GM12873 (cell line): ENCODE data around the gene CCDC192.

ENCODE experiments used
- TF ChIP-seq, protein P1 (sequence below): IDR thresholded peaks from 2 replicates; pipeline ENCODE4 v1.5.1; 2012; ENCODE audit warnings: low read depth, mild to moderate bottlenecking, moderate library complexity, low read length, control low read depth; ENCODE audit not compliant: insufficient read depth; ENCODE audit errors: missing control alignments

The CCDC192 gene

GRCh38 chr5:127963931-127964330, 260.7 kb downstream of the CCDC192 start:
- TF ChIP-seq, protein P1, sequence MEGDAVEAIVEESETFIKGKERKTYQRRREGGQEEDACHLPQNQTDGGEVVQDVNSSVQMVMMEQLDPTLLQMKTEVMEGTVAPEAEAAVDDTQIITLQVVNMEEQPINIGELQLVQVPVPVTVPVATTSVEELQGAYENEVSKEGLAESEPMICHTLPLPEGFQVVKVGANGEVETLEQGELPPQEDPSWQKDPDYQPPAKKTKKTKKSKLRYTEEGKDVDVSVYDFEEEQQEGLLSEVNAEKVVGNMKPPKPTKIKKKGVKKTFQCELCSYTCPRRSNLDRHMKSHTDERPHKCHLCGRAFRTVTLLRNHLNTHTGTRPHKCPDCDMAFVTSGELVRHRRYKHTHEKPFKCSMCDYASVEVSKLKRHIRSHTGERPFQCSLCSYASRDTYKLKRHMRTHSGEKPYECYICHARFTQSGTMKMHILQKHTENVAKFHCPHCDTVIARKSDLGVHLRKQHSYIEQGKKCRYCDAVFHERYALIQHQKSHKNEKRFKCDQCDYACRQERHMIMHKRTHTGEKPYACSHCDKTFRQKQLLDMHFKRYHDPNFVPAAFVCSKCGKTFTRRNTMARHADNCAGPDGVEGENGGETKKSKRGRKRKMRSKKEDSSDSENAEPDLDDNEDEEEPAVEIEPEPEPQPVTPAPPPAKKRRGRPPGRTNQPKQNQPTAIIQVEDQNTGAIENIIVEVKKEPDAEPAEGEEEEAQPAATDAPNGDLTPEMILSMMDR, result no peak

DNA sequence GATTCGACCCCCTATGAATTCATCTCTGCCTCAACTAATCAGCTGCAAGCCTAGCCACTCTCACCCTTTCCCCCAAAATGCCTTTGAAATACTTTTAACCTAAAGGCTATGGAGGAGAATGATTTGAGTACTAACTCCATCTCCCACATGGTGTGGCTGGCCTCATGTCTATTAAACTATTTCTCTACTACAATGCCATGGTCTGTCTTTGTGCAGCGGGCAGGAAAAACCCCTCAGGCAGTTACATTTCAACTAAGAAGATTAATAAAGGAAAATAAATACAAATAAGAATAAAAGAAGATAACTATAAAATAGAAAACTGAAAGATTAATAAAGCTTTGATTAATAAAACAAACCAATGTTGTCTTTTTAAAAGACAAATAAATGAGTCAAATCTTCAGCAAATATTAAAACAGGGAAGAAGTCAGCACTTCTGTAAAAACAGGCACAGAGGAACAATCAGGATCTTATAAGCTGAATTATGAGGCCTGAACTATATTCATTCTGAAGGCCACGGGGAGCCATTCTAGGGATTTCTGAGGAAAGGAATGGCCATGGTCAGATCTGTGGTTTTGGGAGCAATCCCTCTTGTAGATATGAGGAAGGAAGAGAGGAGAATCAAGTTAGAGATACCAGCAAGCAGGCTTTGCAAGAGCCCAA, 264.3 kb downstream of the CCDC192 start:
- TF ChIP-seq, protein P1, result no peak

- TF ChIP-seq, protein P1, result no peak
Observed at GRCh38 chr5:127967983-127968592, 264.9 kb downstream of the CCDC192 start.

- TF ChIP-seq, protein P1, result no peak
Observed at GRCh38 chr5:127969002-127969401, 265.8 kb downstream of the CCDC192 start.

GRCh38 chr5:127969651-127970050, 266.5 kb downstream of the CCDC192 start:
- TF ChIP-seq, protein P1, result no peak

- TF ChIP-seq, protein P1, result no peak
Observed at GRCh38 chr5:127970081-127970480, 266.9 kb downstream of the CCDC192 start.

GRCh38 chr5:127970854-127971425, 267.7 kb downstream of the CCDC192 start:
- TF ChIP-seq, protein P1, result no peak
